Left lung (tissue), 10 donors: ENCODE measurements around the gene IGF2. TPM values are rescaled to one million over a fixed set of nuclear protein-coding genes. Genes with fewer than 3 reads are reported as not detected.
A peak's percentile ranks its signal among the peaks of the same experiment; 100 is the strongest.

Source experiments
- ATAC-seq: fragments of 200-7000 bp; cut with Tn5 transposase; one replicate; pipeline ENCODE4 v1.9.1; 2020; ENCODE audit warnings: moderate library complexity
- DNase-seq, 4 donors: peaks; one replicate each; pipeline ENCODE4 v3.0.0-alpha.2; 2013 to 2020
- H3K27ac ChIP-seq, 2 donors: fragments of 200-600 bp; sonication (generic) in 1 of 2; one replicate each; pipeline versions ENCODE4 v1.5.0 to v1.8.0; 2020 to 2021
- H3K27me3 ChIP-seq, 2 donors: fragments of 200-600 bp; sonication (generic) in 1 of 2; one replicate each; pipeline versions ENCODE4 v1.5.0 to v1.8.0; 2020 to 2021
- H3K36me3 ChIP-seq, 2 donors: fragments of 200-600 bp; sonication (generic) in 1 of 2; one replicate each; pipeline versions ENCODE4 v1.5.0 to v1.8.0; 2020 to 2021
- H3K4me1 ChIP-seq, 2 donors: fragments of 200-600 bp; one replicate each; pipeline ENCODE4 v1.8.0; 2021
- H3K4me3 ChIP-seq, 2 donors: fragments of 200-600 bp; sonication (generic) in 1 of 2; one replicate each; pipeline versions ENCODE4 v1.5.0 to v1.8.0; 2020 to 2021; ENCODE audit warnings: mild to moderate bottlenecking in 1 of 2
- H3K9me3 ChIP-seq, 2 donors: fragments of 200-600 bp; sonication (generic) in 1 of 2; one replicate each; pipeline versions ENCODE4 v1.5.0 to v1.8.0; 2020 to 2021
- CTCF ChIP-seq, 2 donors: fragments of 200-600 bp; sonication (generic) in 1 of 2; IDR thresholded peaks; one replicate each; pipeline versions ENCODE4 v1.5.0 to v1.8.0; 2021; ENCODE audit warnings: antibody characterized with exemption in 2 of 2
- intact Hi-C, 2 donors: fragments of 100-400 bp; cut with DNase I; formaldehyde crosslinking; loops; one replicate each; pipeline versions ENCODE4 v1.11.2 to v1.14.2; 2022
- polyA plus RNA-seq, 6 donors: library from polyadenylated mRNA; unstranded; fragments of 120-200 nt; gene quantifications; one replicate each; pipeline ENCODE4 v1.2.1, GENCODE V29; 2013; ENCODE audit not compliant: insufficient read length in 6 of 6
- total RNA-seq, 2 donors: library from RNA; stranded (reverse); fragmentation: NEBNext Ultra II Directional; extraction: Animal tissue kit (Norgen Biotek cat#: 25700); gene quantifications; one replicate each; pipeline ENCODE4 v1.2.1, GENCODE V29; 2021
- donor health status: DM: no; HTN: yes; CAD: no.
- donor health status: DM: no; HTN: no; CAD: no.

Gene IGF2
- total and polyA plus RNA-seq, 8 donors, result 12.0 to 118 (median 92.1) TPM

DNA sequence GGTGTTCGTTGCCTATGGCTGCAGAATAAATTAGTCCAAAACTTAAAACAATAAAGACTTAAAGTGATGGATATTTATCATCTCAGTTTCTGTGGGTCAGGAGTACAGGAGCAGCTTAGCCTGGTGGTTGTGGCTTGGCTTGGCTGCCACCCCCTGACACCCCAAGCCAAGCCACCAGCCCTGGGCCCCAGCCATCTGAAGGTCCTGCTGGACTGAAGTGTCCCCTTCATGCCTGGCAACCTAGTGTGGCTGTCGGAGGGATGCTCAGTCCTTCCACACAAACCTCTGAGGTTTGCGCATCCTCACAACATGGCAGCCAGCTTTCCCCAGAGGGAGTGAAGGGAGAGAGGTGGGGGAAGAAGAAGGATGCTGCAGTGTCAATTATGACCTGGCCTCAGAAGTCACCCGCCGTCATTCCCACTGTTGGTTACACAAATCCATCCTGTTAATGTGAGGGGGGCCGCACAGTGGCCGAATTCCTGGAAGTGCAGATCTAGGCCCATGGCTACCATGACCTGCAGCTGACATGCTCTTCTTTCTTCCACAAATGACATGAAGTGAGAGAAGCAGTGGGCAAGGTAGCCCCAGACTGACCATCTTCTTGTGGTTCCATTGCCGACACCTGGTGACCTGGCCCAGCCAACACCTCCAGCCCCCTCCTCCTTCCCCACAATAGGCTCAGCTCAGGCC is 31.1 kb downstream of the IGF2 start:
- no peak for ATAC-seq
- Histone ChIP-seq H3K4me1 (no peaks in the 10 kb centered on the region), H3K27me3 (peaks cover 0 to 19% of the 10 kb centered on the region in 2 donors), H3K4me3 (no peak overlapping the region), H3K27ac (no peak overlapping the region), H3K36me3 (no peaks in the 10 kb centered on the region), H3K9me3 (no peaks in the 10 kb centered on the region)
- DNase-seq, result peak in 1 of 4 donors; percentile 49
- intact Hi-C loops, result no loop called here
- TF ChIP-seq CTCF (IDR thresholded peaks at IDR 0.05), result no peak

DNA sequence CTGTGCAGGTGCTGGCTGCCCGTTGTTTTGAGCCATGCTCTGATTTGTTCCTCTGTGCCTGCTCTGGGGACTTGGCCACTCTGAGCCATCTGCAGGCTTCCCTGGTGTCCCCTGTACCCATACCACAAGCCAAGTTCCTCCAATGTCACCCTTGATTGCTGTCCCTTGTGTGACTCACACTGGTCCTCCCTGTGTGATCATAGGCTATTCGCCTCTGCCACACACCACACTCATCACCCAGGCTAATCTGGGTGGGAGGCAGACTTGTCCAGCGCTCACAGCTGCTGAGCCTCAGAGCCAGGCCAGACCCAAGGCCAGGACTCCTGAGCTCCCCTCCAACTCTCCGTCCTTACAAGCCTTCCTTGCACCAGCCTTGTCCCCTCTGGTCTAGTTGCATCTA is 31.7 kb downstream of the IGF2 start:
- intact Hi-C loops, result no loop called here
- H3K27ac ChIP-seq, result no peak overlapping the region

GRCh38 chr11:2106583-2107209 is 32.5 kb downstream of the IGF2 start:
- ATAC-seq, result no peak
- H3K4me3 ChIP-seq, result no peak overlapping the region
- H3K36me3 ChIP-seq, result no peaks in the 10 kb centered on the region
- H3K27ac ChIP-seq, result no peak overlapping the region
- no peak for DNase-seq
- TF ChIP-seq CTCF (IDR thresholded peaks at IDR 0.05), result no peak
- no peaks in the 10 kb centered on the region for H3K4me1 ChIP-seq
- peaks cover 0 to 19% of the 10 kb centered on the region in 2 donors for H3K27me3 ChIP-seq
- intact Hi-C loops, result no loop called here
- no peaks in the 10 kb centered on the region for H3K9me3 ChIP-seq

More for the DNA sequence above, 31.7 kb downstream of the IGF2 start:
- no peak for ATAC-seq
- Histone ChIP-seq H3K36me3 (no peaks in the 10 kb centered on the region), H3K4me1 (no peaks in the 10 kb centered on the region), H3K4me3 (no peak overlapping the region), H3K9me3 (no peaks in the 10 kb centered on the region), H3K27me3 (peaks cover 0 to 19% of the 10 kb centered on the region in 2 donors)
- DNase-seq, result no peak
- TF ChIP-seq CTCF (IDR thresholded peaks at IDR 0.05), result no peak

- peaks cover 0 to 19% of the 10 kb centered on the region in 2 donors for H3K27me3 ChIP-seq
- H3K9me3 ChIP-seq, result no peaks in the 10 kb centered on the region
- ATAC-seq (no peak), DNase-seq (peak in 1 of 4 donors; percentile 59)
- no peak for TF ChIP-seq CTCF (IDR thresholded peaks at IDR 0.05)
- H3K4me1 ChIP-seq, result no peaks in the 10 kb centered on the region
- no peak overlapping the region for H3K27ac ChIP-seq
- no peak overlapping the region for H3K4me3 ChIP-seq
- no peaks in the 10 kb centered on the region for H3K36me3 ChIP-seq
- intact Hi-C loops, result no loop called here
These were observed 33.7 kb downstream of the IGF2 start for GRCh38 chr11:2105511-2105910.
